NCI-H748 treated with DMSO at 0.1 percent for 48 hours (cell line): ENCODE measurements around the gene FREM2.

ENCODE experiments used
- DNase-seq: peaks from one replicate; lab custom pipeline; 2025; lab: John Stamatoyannopoulos, UW

The FREM2 gene, protein sequence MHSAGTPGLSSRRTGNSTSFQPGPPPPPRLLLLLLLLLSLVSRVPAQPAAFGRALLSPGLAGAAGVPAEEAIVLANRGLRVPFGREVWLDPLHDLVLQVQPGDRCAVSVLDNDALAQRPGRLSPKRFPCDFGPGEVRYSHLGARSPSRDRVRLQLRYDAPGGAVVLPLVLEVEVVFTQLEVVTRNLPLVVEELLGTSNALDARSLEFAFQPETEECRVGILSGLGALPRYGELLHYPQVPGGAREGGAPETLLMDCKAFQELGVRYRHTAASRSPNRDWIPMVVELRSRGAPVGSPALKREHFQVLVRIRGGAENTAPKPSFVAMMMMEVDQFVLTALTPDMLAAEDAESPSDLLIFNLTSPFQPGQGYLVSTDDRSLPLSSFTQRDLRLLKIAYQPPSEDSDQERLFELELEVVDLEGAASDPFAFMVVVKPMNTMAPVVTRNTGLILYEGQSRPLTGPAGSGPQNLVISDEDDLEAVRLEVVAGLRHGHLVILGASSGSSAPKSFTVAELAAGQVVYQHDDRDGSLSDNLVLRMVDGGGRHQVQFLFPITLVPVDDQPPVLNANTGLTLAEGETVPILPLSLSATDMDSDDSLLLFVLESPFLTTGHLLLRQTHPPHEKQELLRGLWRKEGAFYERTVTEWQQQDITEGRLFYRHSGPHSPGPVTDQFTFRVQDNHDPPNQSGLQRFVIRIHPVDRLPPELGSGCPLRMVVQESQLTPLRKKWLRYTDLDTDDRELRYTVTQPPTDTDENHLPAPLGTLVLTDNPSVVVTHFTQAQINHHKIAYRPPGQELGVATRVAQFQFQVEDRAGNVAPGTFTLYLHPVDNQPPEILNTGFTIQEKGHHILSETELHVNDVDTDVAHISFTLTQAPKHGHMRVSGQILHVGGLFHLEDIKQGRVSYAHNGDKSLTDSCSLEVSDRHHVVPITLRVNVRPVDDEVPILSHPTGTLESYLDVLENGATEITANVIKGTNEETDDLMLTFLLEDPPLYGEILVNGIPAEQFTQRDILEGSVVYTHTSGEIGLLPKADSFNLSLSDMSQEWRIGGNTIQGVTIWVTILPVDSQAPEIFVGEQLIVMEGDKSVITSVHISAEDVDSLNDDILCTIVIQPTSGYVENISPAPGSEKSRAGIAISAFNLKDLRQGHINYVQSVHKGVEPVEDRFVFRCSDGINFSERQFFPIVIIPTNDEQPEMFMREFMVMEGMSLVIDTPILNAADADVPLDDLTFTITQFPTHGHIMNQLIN (N-terminal part only)

GRCh38 chr13:38686577-38687245 lies at the start of gene FREM2:
FREM2 (plus strand) TSS chr13:38687077; CDS start chr13:38687345, 268 bp downstream.
- DNase-seq: peak; percentile 88

DNA sequence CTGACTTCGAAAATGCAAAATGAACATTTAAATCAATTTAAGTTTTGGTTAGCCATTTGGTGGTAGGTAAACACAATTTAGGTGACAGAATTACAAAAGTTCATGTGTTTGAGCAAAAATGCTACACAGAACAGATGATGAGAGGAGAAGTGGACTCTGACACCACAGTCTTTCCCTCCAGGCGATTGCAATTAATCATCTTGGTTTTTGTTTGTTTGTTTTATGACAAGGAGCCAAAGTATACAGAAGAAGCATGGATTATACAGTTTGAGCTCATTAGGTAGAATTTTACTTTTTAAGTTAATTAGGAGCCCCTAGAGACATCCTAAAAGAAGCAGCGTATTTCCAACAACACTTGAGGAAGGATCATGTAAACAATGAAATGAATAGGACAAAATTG lies 49.3 kb upstream of the FREM2 start:
- peak; percentile 59 for DNase-seq

DNA sequence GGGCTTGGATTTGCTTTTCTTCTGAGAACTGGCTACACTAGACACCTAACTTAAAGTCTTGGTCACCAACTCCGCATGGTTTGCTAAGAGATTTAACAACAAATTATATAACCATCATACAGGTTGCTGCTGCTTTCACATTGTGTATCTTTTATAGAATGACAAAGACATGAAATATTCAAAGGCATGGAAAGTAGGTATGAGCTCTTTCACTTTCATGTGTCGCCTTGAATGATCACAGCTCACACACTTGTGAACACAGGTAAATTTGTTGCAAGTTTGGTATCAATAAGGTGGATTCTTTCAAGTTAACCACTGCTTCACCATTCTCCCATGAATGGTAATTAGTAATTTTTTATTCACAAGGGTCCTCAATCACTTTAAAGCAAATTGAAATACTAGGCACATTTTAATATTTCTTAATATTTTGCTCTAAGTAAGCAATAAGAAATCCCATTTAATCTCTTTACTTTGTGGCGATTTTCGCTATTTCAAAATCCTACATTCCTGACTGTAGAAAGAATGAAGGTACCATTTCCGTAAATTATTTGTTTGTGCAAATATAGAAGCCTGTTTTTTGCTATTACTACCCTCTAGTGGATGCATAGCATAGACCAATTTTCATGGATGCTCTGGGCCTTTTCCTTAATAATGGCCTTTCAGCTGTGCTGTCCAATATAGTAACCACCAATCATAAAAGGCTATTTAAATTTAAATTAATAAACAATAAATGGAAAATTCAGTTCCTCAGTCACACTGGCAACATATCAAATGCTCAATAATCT lies 45.5 kb upstream of the FREM2 start:
- peak; percentile 29 for DNase-seq

GRCh38 chr13:38647312-38647711 lies 39.6 kb upstream of the FREM2 start:
- DNase-seq: no peak

- no peak for DNase-seq
Observed at GRCh38 chr13:38648912-38649311, 38.0 kb upstream of the FREM2 start.

GRCh38 chr13:38656699-38657098 lies 30.2 kb upstream of the FREM2 start:
- no peak for DNase-seq

- no peak for DNase-seq
Observed at GRCh38 chr13:38657191-38657590, 29.7 kb upstream of the FREM2 start.

- DNase-seq: no peak
Observed at GRCh38 chr13:38658906-38659305, 28.0 kb upstream of the FREM2 start.

DNA sequence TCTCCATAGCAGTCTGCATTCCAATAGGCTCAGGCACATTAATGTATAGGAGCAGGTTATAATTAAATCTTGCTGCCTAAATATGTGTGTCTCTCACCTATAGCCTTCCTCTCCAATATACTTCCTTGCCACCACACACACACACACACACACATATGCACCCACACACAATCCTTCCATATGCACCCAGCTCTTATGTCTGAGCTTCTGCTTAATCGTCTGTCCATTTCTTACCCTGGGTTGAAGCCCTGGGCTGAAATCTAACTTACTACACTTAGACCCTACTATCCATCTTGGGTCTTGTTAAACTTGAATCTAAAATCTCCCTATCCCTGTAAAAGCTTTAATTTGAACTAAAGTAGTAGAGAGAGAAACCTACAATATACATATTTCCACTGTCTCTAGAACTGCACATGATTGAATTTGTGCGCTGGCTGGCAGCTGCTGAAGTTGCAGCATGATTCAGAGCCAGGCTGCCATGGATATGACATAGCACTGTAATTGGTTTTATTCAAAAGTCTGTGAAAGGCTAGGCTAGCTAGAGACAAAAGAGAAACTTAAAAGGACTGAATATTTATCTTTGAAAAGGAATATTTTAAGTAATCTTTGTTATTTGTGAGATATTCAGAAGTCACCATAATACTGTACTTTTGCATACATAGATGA lies 25.7 kb upstream of the FREM2 start:
- no peak for DNase-seq

GRCh38 chr13:38662362-38662761 lies 24.5 kb upstream of the FREM2 start:
- DNase-seq: no peak

GRCh38 chr13:38664906-38665305 lies 22.0 kb upstream of the FREM2 start:
- no peak for DNase-seq

DNA sequence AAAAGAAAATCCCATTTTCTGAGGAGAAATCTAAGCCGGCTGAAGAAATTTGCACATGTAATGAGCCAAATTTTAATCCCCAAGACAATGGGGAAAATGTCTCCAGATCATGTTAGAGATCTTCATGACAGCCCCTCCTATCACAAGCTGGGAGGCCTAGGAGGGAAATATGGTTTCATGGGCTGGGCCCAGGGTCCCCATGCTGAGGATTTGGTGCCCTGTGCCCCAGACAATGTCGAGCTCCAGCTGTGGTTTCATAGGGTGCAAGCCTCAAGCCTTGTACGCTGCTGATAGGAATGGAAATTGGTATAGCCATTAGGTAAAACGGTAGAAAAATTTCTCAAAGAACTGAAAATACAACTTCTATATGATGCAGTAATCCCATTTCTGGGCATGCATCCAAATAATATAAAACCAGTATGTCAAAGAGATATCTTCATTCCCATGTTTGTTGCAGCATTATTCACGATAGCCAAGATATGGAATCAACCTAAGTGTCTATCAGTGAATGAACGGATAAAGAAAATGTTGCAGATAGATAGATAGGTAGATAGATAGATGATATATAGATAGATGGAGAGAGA lies 19.3 kb upstream of the FREM2 start:
- no peak for DNase-seq

DNA sequence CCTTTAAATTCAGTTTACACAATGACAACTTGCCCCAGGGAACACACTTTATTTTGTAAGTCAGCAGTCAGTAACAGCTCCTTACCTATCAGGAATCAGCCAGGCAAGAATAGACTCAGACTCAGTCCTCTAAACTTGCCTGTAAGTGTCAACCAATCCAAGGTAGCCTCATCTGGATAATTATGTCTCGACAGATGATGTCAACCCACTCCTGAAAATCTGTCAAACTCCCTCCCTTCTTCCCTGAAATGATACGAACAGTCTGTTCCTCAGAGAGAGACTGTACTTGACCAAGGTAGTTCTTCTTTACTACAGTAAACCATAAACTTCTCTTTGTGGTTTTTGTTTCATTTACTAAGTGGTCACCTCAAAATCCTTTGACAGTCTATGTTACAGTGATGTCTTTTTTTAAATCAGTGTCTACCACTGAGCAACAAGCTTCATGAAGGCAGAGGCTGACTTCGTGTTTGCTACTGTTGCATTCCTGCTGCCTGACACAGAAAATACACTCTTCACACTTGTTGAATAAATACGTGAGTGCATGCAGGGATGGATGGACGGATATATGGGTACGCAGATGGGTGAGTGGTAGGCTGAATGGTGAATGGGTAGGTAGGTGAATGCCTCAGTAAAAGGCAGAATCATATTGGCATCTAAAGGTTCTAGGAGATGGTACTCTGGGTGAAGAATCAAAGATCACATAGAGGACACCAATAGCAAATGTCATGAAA lies 17.5 kb upstream of the FREM2 start:
- DNase-seq: no peak

GRCh38 chr13:38670627-38671026 lies 16.2 kb upstream of the FREM2 start:
- DNase-seq: no peak

- no peak for DNase-seq
Observed at GRCh38 chr13:38671980-38672379, 14.9 kb upstream of the FREM2 start.

DNA sequence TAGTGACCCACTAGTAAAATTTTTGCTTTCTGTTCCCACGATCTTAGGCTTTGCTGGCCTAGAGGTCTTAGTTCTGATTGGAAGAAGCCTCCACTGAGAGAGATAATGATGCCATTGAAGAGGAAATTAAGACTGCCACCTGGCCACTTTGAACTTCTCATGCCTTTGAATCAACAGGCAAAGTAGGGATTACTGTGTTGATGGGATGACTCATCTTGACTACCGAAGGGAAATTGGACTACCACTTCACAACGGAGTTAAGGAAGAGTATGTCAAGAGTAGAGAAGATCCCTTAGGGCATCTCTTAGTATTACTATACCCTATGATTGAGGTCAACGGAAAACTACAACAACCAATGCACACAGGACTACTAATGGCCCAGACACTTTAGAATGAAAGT lies 12.7 kb upstream of the FREM2 start:
- no peak for DNase-seq

- DNase-seq: no peak
Observed at GRCh38 chr13:38680912-38681311, 6.0 kb upstream of the FREM2 start.

DNA sequence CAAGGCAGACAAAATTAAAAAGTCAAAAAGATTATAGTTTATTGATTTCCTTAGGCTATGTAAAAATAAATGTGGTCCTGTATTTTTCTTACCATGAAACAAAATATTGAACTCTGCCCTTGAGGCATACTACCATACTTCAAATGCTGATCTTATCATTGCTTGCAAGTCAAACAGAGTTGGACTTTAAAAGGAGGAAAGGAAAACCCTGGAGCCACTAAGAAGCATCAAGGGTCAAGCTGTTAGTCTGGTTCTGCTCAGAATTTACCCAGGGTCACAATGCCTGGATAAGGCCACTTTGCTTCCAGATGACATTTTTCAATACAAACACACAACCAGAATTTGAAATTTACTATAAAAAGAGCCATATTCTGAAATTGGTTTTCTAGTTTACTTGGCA lies 2.2 kb upstream of the FREM2 start:
- no peak for DNase-seq

- peak; percentile 54 for DNase-seq
Observed at GRCh38 chr13:38685431-38685830, 1.4 kb upstream of the FREM2 start.
